GM13976 (cell line): Measurements from ENCODE around the gene MLLT6.

Source experiments
- DNase-seq: peaks from one replicate; pipeline ENCODE4 v3.0.0; 2012; ENCODE audit warnings: low spot score
- in situ Hi-C: fragments of 300-500 bp; cut with MboI; formaldehyde crosslinking; loops from one replicate; pipeline ENCODE4 v1.12.0; 2022; ENCODE audit warnings: low sequenced_read_pairs, mixed read lengths, inconsistent platforms; ENCODE audit not compliant: unreplicated experiment
- TF ChIP-seq, protein P1 (sequence below): IDR thresholded peaks from 2 replicates; pipeline ENCODE4 v1.5.1; 2012; ENCODE audit warnings: borderline replicate concordance, mild to moderate bottlenecking; ENCODE audit not compliant: insufficient read depth; ENCODE audit errors: extremely low read depth, missing control alignments, control extremely low read depth

Gene MLLT6

DNA sequence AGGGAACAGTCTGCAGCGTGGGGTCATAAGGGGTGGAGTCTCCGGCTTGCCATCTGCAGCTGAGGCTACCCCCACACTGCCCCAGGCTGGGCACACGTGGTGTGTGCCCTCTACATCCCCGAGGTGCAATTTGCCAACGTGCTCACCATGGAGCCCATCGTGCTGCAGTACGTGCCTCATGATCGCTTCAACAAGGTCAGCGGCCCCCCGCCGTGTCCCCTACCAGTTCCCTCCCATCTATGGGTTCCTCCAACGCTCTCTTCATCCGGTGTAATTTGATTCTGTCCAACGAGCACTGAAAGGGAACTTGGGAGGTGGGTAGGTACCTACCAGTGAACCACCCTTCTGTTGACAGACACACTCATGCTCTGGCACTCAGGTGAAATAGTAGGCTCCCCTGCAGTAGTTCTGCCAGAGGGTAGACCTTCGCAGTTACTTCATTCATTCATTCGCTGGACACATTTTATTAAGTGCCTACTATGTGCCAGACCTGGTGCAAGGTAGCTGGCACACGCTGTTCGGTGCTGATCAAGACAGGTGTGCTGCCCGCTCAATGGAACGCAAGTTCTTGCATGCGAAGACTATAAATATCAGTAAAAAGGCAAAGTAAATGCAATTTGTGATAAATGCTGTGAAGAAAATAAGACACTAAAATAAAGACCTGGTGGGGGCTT, 2.7 kb downstream of the MLLT6 start:
- DNase-seq = no peak
- in situ Hi-C loops = no loop called here
- TF ChIP-seq, protein P1, sequence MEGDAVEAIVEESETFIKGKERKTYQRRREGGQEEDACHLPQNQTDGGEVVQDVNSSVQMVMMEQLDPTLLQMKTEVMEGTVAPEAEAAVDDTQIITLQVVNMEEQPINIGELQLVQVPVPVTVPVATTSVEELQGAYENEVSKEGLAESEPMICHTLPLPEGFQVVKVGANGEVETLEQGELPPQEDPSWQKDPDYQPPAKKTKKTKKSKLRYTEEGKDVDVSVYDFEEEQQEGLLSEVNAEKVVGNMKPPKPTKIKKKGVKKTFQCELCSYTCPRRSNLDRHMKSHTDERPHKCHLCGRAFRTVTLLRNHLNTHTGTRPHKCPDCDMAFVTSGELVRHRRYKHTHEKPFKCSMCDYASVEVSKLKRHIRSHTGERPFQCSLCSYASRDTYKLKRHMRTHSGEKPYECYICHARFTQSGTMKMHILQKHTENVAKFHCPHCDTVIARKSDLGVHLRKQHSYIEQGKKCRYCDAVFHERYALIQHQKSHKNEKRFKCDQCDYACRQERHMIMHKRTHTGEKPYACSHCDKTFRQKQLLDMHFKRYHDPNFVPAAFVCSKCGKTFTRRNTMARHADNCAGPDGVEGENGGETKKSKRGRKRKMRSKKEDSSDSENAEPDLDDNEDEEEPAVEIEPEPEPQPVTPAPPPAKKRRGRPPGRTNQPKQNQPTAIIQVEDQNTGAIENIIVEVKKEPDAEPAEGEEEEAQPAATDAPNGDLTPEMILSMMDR = no peak

GRCh38 chr17:38709104-38709820, 4.2 kb downstream of the MLLT6 start:
- in situ Hi-C loops = no loop called here
- TF ChIP-seq, protein P1 = no peak
- DNase-seq = no peak

DNA sequence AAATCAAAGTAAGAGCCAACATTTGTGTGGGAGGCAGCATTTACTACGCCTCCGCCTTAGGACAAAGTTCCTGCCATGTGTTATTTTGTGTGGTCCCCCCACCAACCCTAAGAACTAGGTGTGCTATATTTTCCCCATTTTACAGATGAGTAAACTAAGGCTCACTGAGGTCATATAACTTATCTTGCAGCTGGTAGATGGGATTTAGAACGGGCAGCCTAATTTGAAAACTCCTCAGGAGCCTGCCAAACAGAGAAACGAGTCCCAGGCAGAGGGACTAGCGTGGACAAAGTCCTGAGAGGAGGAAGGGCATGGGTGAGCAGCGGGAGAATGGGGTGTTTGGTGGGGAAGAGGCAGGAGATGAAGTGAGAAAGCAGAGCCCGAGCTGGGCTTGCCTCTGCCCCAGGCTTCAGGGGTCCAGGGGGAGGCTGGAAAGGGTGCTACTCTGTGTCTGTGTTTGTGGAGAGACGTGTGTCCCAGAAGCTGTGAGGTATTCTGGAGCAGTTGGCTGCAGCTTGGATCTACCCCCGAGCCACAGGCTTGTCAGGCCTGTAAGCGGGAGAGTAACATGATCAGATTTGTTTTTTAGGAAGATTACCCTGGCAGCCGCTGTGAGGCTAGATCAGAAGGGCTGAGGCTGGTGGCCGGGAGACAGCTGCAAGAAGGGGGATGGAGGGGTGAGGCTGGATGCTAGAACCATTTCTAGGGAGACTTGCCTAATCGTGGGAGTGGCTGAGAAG, 5.0 kb downstream of the MLLT6 start:
- TF ChIP-seq, protein P1 = no peak
- in situ Hi-C loops = no loop called here
- DNase-seq = no peak

DNA sequence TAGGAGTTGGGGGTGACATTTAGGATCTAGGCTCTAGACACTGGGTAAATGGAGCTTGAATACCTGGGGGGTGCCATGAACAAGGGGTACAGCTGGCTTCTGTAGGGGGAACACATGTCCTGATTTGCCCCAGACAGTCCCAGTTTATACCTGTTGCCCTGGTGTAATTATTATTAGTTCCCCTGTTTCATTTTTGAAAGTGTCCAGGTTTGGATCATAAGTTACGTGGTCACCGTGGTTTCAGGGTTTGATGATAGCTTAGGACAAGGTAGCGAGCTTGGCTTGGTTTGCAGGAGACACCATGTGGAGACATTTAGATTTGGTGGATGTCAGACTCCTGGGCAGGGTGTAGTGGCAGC, 5.5 kb downstream of the MLLT6 start:
- in situ Hi-C loops = no loop called here
- TF ChIP-seq, protein P1 = no peak
- no peak for DNase-seq

GRCh38 chr17:38710985-38711384, 5.9 kb downstream of the MLLT6 start:
- no peak for DNase-seq
- in situ Hi-C loops = no loop called here
- TF ChIP-seq, protein P1 = no peak

DNA sequence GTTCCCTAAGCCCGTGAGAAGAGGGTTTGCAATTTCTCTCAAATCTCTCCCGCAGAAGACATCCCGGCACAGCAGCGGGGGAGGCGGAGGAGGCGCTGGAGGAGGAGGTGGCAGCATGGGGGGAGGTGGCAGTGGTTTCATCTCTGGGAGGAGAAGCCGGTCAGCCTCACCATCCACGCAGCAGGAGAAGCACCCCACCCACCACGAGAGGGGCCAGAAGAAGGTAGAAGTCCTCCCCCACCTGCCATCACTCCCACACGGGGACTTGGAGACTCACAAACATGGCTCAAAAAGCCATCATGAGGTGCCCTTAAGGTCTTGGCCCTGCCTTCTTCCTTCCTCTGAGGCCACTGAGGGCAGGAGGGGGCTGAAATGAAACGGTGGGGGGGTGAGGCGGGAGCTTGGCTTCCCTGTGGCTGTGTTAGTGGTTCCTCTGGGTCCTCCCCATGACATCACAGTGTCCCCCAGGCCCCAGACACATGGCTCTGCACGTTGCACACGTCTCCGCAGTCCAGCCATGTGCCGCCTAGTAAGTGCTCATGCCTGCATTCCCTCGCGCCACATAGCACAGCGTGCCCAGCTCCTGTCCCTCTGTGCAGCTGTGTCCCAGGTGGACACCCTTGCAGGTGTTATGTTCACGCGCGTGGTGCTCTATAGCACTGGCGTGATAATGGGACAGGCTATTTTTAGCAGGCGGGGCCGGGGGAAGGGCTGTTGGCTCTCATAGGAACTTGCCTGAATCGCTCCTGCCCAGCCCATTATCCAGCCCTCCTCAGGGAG, 6.9 kb downstream of the MLLT6 start:
- TF ChIP-seq, protein P1 = no peak
- DNase-seq = no peak
- in situ Hi-C loops = no loop called here
